ENCODE results near the gene TNPO2. TPM values are rescaled to one million over a fixed set of nuclear protein-coding genes. Genes with fewer than 3 reads are reported as not detected.

TNPO2 gene
- 49.6 and 77.3 TPM in 2 replicates for polyA plus RNA-seq (2011; rRNA removed)
- polyA minus RNA-seq (2011; rRNA and poly(A)+ RNA removed): 97.4 and 163 TPM in 2 replicates

- DNase-seq (ENCODE audit: low read depth): no peak
- CTCF ChIA-PET: interaction anchor here (0.6 to 4.8 kb wide), 7 partner anchors 10 to 124 kb away, joined by 3 to 21 read pairs (median 4); partner anchors contain the start of gene TRIR
- no peak for TF ChIP-seq CTCF (IDR thresholded peaks at IDR 0.05; ENCODE audit: insufficient read depth, low read depth, low read length)
Measured at GRCh38 chr19:12723641-12724426, at the start of gene TNPO2. Gene TNPO2 (minus strand): TSS chr19:12723932. CDS start chr19:12720977, 2,955 bp downstream.

GRCh38 chr19:12772323-12772722 is 48.6 kb upstream of the TNPO2 start:
- TF ChIP-seq CTCF (IDR thresholded peaks at IDR 0.05; ENCODE audit: insufficient read depth, low read depth, low read length): no peak
- no peak for DNase-seq (ENCODE audit: low read depth)
- ChIA-PET POLR2A (no interaction called here), CTCF (interaction anchor here (3.6 to 28.6 kb wide), 3 partner anchors 13 to 75 kb away, joined by 20 to 874 read pairs (median 43); partner anchors contain the start of genes JUNB, PRDX2, RNASEH2A and THSD8)
- H3K36me3 ChIP-seq (ENCODE audit: control insufficient read depth, insufficient read depth, low read length): peaks cover 2% of the 10 kb centered on the region
- H3K27me3 ChIP-seq (ENCODE audit: control insufficient read depth, insufficient read depth, low read length): no peaks in the 10 kb centered on the region
- H3K4me3 ChIP-seq (ENCODE audit: low read depth, low read length): no peak overlapping the region

More at GRCh38 chr19:12723641-12724426, at the start of gene TNPO2:
- H3K4me3 ChIP-seq (ENCODE audit: low read depth, low read length): peak within 1 kb of the TSS; percentile 67
- H3K36me3 ChIP-seq (ENCODE audit: control insufficient read depth, insufficient read depth, low read length): peaks cover 3% of the 10 kb centered on the region
- no peaks in the 10 kb centered on the region for H3K27me3 ChIP-seq (ENCODE audit: control insufficient read depth, insufficient read depth, low read length)
- POLR2A ChIA-PET: no interaction called here

GRCh38 chr19:12770922-12771321 is 47.2 kb upstream of the TNPO2 start:
- Histone ChIP-seq H3K27me3 (ENCODE audit: control insufficient read depth, insufficient read depth, low read length) (no peaks in the 10 kb centered on the region), H3K36me3 (ENCODE audit: control insufficient read depth, insufficient read depth, low read length) (peaks cover 2% of the 10 kb centered on the region), H3K4me3 (ENCODE audit: low read depth, low read length) (no peak overlapping the region)
- DNase-seq (ENCODE audit: low read depth): no peak
- no peak for TF ChIP-seq CTCF (IDR thresholded peaks at IDR 0.05; ENCODE audit: insufficient read depth, low read depth, low read length)
- POLR2A ChIA-PET: no interaction called here
- CTCF ChIA-PET: interaction anchor here (2.4 to 28.6 kb wide), 3 partner anchors 11 to 78 kb away, joined by 17 to 874 read pairs (median 355); partner anchors contain the start of genes JUNB, PRDX2, RNASEH2A and THSD8

- TF ChIP-seq CTCF (IDR thresholded peaks at IDR 0.05; ENCODE audit: insufficient read depth, low read depth, low read length): no peak
- peaks cover 2% of the 10 kb centered on the region for H3K36me3 ChIP-seq (ENCODE audit: control insufficient read depth, insufficient read depth, low read length)
- POLR2A ChIA-PET: no interaction called here
- DNase-seq (ENCODE audit: low read depth): no peak
- no peaks in the 10 kb centered on the region for H3K27me3 ChIP-seq (ENCODE audit: control insufficient read depth, insufficient read depth, low read length)
- CTCF ChIA-PET: interaction anchor here (2.4 to 28.6 kb wide), 3 partner anchors 9 to 80 kb away, joined by 17 to 874 read pairs (median 355); partner anchors contain the start of genes JUNB, PRDX2, RNASEH2A and THSD8
- H3K4me3 ChIP-seq (ENCODE audit: low read depth, low read length): no peak overlapping the region
Measured at GRCh38 chr19:12769689-12770088, 46.0 kb upstream of the TNPO2 start.

GRCh38 chr19:12767666-12768065 is 43.9 kb upstream of the TNPO2 start:
- no peak for TF ChIP-seq CTCF (IDR thresholded peaks at IDR 0.05; ENCODE audit: insufficient read depth, low read depth, low read length)
- Histone ChIP-seq H3K27me3 (ENCODE audit: control insufficient read depth, insufficient read depth, low read length) (no peaks in the 10 kb centered on the region), H3K36me3 (ENCODE audit: control insufficient read depth, insufficient read depth, low read length) (peaks cover 8% of the 10 kb centered on the region), H3K4me3 (ENCODE audit: low read depth, low read length) (no peak overlapping the region)
- DNase-seq (ENCODE audit: low read depth): no peak
- ChIA-PET CTCF (interaction anchor here (1.5 to 28.6 kb wide), 6 partner anchors 9 to 82 kb away, joined by 4 to 874 read pairs (median 64); partner anchors contain the start of genes BEST2, HOOK2, JUNB and PRDX2), POLR2A (no interaction called here)
